SJSA1 (cell line): ENCODE data around the gene ARL2. TPM values are rescaled to one million over a fixed set of nuclear protein-coding genes. Genes with fewer than 3 reads are reported as not detected.
"Not testable (repeated sequence)": the region's sequence is repeated elsewhere in the genome, so short reads cannot be mapped to it uniquely, and the experiment has no call there.

Source experiments
- DNase-seq, 2 experiments: peaks; one replicate each; pipeline ENCODE4 v3.0.0-alpha.2; 2015 to 2020; ENCODE audit warnings: low spot score in 2 of 2, low read depth in 1 of 2
- H3K27ac ChIP-seq: fragments of 250-450 bp; sonication (Bioruptor Pico); 2 replicates; pipeline ENCODE4 v1.5.1; 2020; ENCODE audit warnings: mild to moderate bottlenecking, moderate library complexity
- H3K27me3 ChIP-seq: fragments of 250-450 bp; sonication (Bioruptor Pico); replicated peaks from 2 replicates; pipeline ENCODE4 v1.5.1; 2020; ENCODE audit warnings: mild to moderate bottlenecking, moderate library complexity
- H3K36me3 ChIP-seq: fragments of 250-450 bp; sonication (Bioruptor Pico); 2 replicates; pipeline ENCODE4 v1.5.1; 2020; ENCODE audit warnings: mild to moderate bottlenecking
- H3K4me1 ChIP-seq: fragments of 250-450 bp; sonication (Bioruptor Pico); replicated peaks from 2 replicates; pipeline ENCODE4 v1.6.1; 2021; ENCODE audit warnings: mild to moderate bottlenecking
- H3K4me3 ChIP-seq: fragments of 250-450 bp; sonication (Bioruptor Pico); 2 replicates; pipeline ENCODE4 v1.5.1; 2020; ENCODE audit warnings: mild to moderate bottlenecking
- H3K9me3 ChIP-seq: fragments of 250-450 bp; sonication (Bioruptor Pico); replicated peaks from 2 replicates; pipeline ENCODE4 v1.5.1; 2020; ENCODE audit warnings: mild to moderate bottlenecking
- total RNA-seq: library from RNA; depleted of rRNA; stranded (reverse); fragments of >200 nt; shearing (Covaris generic); gene quantifications from 2 replicates; pipeline ENCODE4 v1.2.3, GENCODE V29; 2014

ARL2 gene
- total RNA-seq, 1 experiment from 2014 or later, result 222 TPM

GRCh38 chr11:65019824-65020223, 5.9 kb downstream of the ARL2 start:
- no peaks in the 10 kb centered on the region for H3K9me3 ChIP-seq

GRCh38 chr11:65021003-65021402, 7.0 kb downstream of the ARL2 start:
- no peak for DNase-seq
- H3K27ac ChIP-seq, result no peak overlapping the region
- no peaks in the 10 kb centered on the region for H3K4me1 ChIP-seq
- H3K27me3 ChIP-seq, result no peaks in the 10 kb centered on the region
- H3K9me3 ChIP-seq, result no peaks in the 10 kb centered on the region
- peaks cover 25% of the 10 kb centered on the region for H3K36me3 ChIP-seq
- H3K4me3 ChIP-seq, result no peak overlapping the region

More at GRCh38 chr11:65019824-65020223, 5.9 kb downstream of the ARL2 start:
- Histone ChIP-seq H3K27me3 (no peaks in the 10 kb centered on the region), H3K4me3 (no peak overlapping the region), H3K4me1 (peaks cover 3% of the 10 kb centered on the region), H3K27ac (no peak overlapping the region), H3K36me3 (peaks cover 25% of the 10 kb centered on the region)
- no peak for DNase-seq

DNA sequence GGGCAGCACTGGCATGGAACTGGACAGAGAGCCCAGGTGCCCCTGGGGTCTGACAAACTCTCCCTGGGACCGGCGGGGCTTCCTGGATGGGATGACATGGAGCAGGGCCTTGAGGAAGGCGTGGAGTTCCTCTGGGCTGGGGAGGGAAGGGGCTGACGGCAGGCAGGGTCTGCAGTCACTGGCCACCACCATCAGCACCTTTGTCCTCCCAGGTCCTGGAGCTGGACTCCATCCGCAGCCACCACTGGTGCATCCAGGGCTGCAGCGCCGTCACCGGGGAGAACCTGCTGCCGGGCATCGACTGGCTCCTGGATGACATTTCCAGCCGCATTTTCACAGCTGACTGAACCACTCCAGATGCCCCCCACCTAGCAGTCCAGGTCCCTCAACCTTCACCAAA, 7.5 kb downstream of the ARL2 start:
- Histone ChIP-seq H3K9me3 (no peaks in the 10 kb centered on the region), H3K4me1 (peaks cover under 1% of the 10 kb centered on the region; the same call in 1 of the 2 replicates), H3K36me3 (peaks cover 24% of the 10 kb centered on the region), H3K27me3 (no peaks in the 10 kb centered on the region), H3K27ac (no peak overlapping the region), H3K4me3 (no peak overlapping the region)
- DNase-seq, result no peak

- Histone ChIP-seq H3K36me3 (peaks cover 19% of the 10 kb centered on the region), H3K4me1 (peaks cover 12% of the 10 kb centered on the region)
- H3K4me3 ChIP-seq, H3K27ac ChIP-seq, H3K27me3 ChIP-seq, H3K9me3 ChIP-seq, DNase-seq: not testable (repeated sequence)
These were observed 9.5 kb downstream of the ARL2 start for GRCh38 chr11:65023502-65023901.

- Histone ChIP-seq H3K4me3 (peak overlapping the region; percentile 52), H3K36me3 (no peaks in the 10 kb centered on the region; the same call in 1 of the 2 replicates), H3K27me3 (no peaks in the 10 kb centered on the region), H3K27ac (0 out of 2 replicates have a peak overlapping the region, but pooled peaks have one; percentile 1), H3K9me3 (no peaks in the 10 kb centered on the region), H3K4me1 (peaks cover 12% of the 10 kb centered on the region)
- no peak for DNase-seq
These were observed 12.8 kb downstream of the ARL2 start for GRCh38 chr11:65026810-65027209.

GRCh38 chr11:65027213-65028067, 13.5 kb downstream of the ARL2 start, which contains the start of gene SNX15:
TSS of gene SNX15 (plus strand) at chr11:65027439. CDS start at chr11:65027538, 99 bp downstream.
- peak within 1 kb of the TSS; percentile 5; the same call in 1 of the 2 replicates for H3K27ac ChIP-seq
- H3K4me1 ChIP-seq, result peaks cover 12% of the 10 kb centered on the region
- H3K9me3 ChIP-seq, result no peaks in the 10 kb centered on the region
- no peaks in the 10 kb centered on the region for H3K27me3 ChIP-seq
- DNase-seq, result peak; percentile 99 to 100
- peak within 1 kb of the TSS; percentile 52 for H3K4me3 ChIP-seq
- H3K36me3 ChIP-seq, result peaks cover 4% of the 10 kb centered on the region

DNA sequence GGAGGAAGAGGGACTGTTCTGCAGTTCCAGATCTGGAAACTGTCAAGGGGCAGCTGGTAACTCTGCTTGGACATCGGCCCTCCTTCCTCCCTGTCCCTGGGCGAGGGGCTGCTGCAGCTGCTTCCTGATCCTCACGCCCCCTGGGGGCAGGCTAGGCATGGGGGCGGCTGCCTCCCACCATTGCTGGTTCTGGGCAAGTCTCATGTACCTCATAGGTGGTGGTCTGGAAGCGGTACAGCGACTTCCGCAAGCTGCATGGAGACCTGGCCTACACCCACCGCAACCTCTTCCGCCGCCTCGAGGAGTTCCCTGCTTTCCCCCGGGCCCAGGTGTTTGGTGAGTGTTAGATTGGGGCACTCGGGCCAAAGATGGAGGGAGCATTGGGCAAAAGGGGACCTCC, 18.3 kb downstream of the ARL2 start:
- Histone ChIP-seq H3K36me3 (peaks cover 34% of the 10 kb centered on the region), H3K9me3 (no peaks in the 10 kb centered on the region), H3K4me1 (peaks cover 6% of the 10 kb centered on the region), H3K4me3 (no peak overlapping the region), H3K27ac (no peak overlapping the region), H3K27me3 (no peaks in the 10 kb centered on the region)
- no peak for DNase-seq

GRCh38 chr11:65034423-65034822, 20.5 kb downstream of the ARL2 start:
- Histone ChIP-seq H3K4me1 (no peaks in the 10 kb centered on the region), H3K9me3 (no peaks in the 10 kb centered on the region), H3K4me3 (no peak overlapping the region), H3K36me3 (peaks cover 51% of the 10 kb centered on the region), H3K27me3 (no peaks in the 10 kb centered on the region), H3K27ac (no peak overlapping the region)
- DNase-seq, result no peak

- Histone ChIP-seq H3K27ac (no peak overlapping the region), H3K36me3 (peaks cover 58% of the 10 kb centered on the region), H3K4me3 (no peak overlapping the region), H3K4me1 (peaks cover 8% of the 10 kb centered on the region), H3K27me3 (no peaks in the 10 kb centered on the region), H3K9me3 (no peaks in the 10 kb centered on the region)
- DNase-seq, result no peak
These were observed 21.6 kb downstream of the ARL2 start for GRCh38 chr11:65035579-65035978.

DNA sequence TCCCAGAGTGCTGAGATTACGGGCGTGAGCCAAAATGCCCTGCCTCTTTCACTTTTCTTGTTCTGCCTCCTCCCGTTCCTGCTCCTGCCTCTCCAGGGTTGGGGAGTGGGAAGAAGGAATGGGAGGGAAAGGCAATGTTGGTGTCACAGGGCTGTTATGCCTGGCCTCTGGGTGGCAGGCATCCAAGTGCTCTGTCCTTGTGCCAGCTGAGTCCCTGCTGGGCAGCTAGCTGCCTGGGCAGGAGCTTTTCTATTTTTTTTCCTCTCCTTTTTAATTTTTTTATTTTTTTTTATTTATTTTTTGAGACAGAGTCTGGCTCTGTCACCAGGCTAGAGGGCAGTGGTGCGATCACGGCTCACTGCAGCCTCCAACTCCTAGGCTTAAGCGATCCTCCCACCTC, 23.0 kb downstream of the ARL2 start:
- Histone ChIP-seq H3K9me3 (peaks cover 5% of the 10 kb centered on the region), H3K27me3 (no peaks in the 10 kb centered on the region), H3K36me3 (peaks cover 67% of the 10 kb centered on the region), H3K4me3 (no peak overlapping the region), H3K27ac (no peak overlapping the region), H3K4me1 (peaks cover 17% of the 10 kb centered on the region)
- no peak for DNase-seq

- Histone ChIP-seq H3K27ac (peak overlapping the region; percentile 58), H3K27me3 (no peaks in the 10 kb centered on the region), H3K36me3 (peaks cover 74% of the 10 kb centered on the region), H3K9me3 (peaks cover 5% of the 10 kb centered on the region), H3K4me3 (peak overlapping the region; percentile 93), H3K4me1 (peaks cover 28% of the 10 kb centered on the region)
- DNase-seq, result no peak
These were observed 26.5 kb downstream of the ARL2 start for GRCh38 chr11:65040520-65040846.

GRCh38 chr11:65040847-65041622, 27.1 kb downstream of the ARL2 start, which contains the start of gene SAC3D1:
TSS of gene SAC3D1 (plus strand) at chr11:65041210. CDS start at chr11:65041293, 83 bp downstream.
- peaks cover 28% of the 10 kb centered on the region for H3K4me1 ChIP-seq
- H3K27ac ChIP-seq, result peak within 1 kb of the TSS; percentile 58
- peaks cover 5% of the 10 kb centered on the region for H3K9me3 ChIP-seq
- H3K4me3 ChIP-seq, result peak within 1 kb of the TSS; percentile 93
- peaks cover 74% of the 10 kb centered on the region for H3K36me3 ChIP-seq
- peak; percentile 99 to 100 for DNase-seq
- H3K27me3 ChIP-seq, result no peaks in the 10 kb centered on the region

- H3K9me3 ChIP-seq, result peaks cover 5% of the 10 kb centered on the region
- H3K4me3 ChIP-seq, result no peak overlapping the region
- H3K4me1 ChIP-seq, result peaks cover 28% of the 10 kb centered on the region
- peaks cover 70% of the 10 kb centered on the region for H3K36me3 ChIP-seq
- no peaks in the 10 kb centered on the region for H3K27me3 ChIP-seq
- no peak overlapping the region for H3K27ac ChIP-seq
- DNase-seq, result no peak
These were observed 28.9 kb downstream of the ARL2 start for GRCh38 chr11:65042891-65043290.
